Neuronal stem cell (in vitro differentiated cells): ENCODE results near the gene MPPED1.

ENCODE experiments used
- DNase-seq: peaks from one replicate; pipeline ENCODE4 v3.0.0-alpha.2; 2013; ENCODE audit warnings: low spot score
- H2AFZ ChIP-seq: one replicate; pipeline ENCODE4 v1.6.1; 2013; ENCODE audit warnings: mild to moderate bottlenecking, low read length, inconsistent platforms
- H2AK5ac ChIP-seq: 2 replicates; pipeline ENCODE4 v1.6.1; 2013; ENCODE audit warnings: low read depth, mild to moderate bottlenecking, inconsistent platforms, low read length, moderate library complexity, mixed read lengths
- H2BK120ac ChIP-seq: 2 replicates; pipeline ENCODE4 v1.6.1; 2013; ENCODE audit warnings: low read depth, mild to moderate bottlenecking, inconsistent platforms, low read length, moderate library complexity, mixed read lengths
- H2BK12ac ChIP-seq: one replicate; pipeline ENCODE4 v1.6.1; 2013; ENCODE audit warnings: low read length, inconsistent platforms
- H2BK15ac ChIP-seq: 2 replicates; pipeline ENCODE4 v1.6.1; 2013; ENCODE audit warnings: mild to moderate bottlenecking, low read length, inconsistent platforms, mixed read lengths
- H2BK5ac ChIP-seq: one replicate; pipeline ENCODE4 v1.6.1; 2013; ENCODE audit warnings: inconsistent platforms, mild to moderate bottlenecking, low read length, moderate library complexity
- H3K14ac ChIP-seq: one replicate; pipeline ENCODE4 v1.6.1; 2013; ENCODE audit warnings: low read length, inconsistent platforms
- H3K18ac ChIP-seq: 2 replicates; pipeline ENCODE4 v1.6.1; 2013; ENCODE audit warnings: low read length, inconsistent platforms
- H3K23ac ChIP-seq: 2 replicates; pipeline ENCODE4 v1.6.1; 2013; ENCODE audit warnings: low read depth, mild to moderate bottlenecking, mixed read lengths, low read length, inconsistent platforms; ENCODE audit not compliant: poor library complexity
- H3K27ac ChIP-seq: replicated peaks from 3 replicates; pipeline ENCODE4 v1.5.1; 2013; ENCODE audit warnings: low read length, inconsistent platforms
- H3K27me3 ChIP-seq, 3 experiments: 2 replicates each; pipeline ENCODE4 v1.6.1; 2013; ENCODE audit warnings: low read length in 3 of 3, mild to moderate bottlenecking in 2 of 3, inconsistent platforms in 1 of 3, low read depth in 1 of 3, mixed read lengths in 1 of 3, moderate library complexity in 1 of 3; ENCODE audit not compliant: control insufficient read depth in 3 of 3, insufficient read depth in 3 of 3
- H3K36me3 ChIP-seq, 2 donors: replicated peaks in 1 of 2; 2 replicates each; pipeline ENCODE4 v1.6.1; 2013; ENCODE audit warnings: low read length in 2 of 2; ENCODE audit not compliant: control insufficient read depth in 2 of 2, insufficient read depth in 2 of 2
- H3K4ac ChIP-seq: 2 replicates; pipeline ENCODE4 v1.6.1; 2013; ENCODE audit warnings: inconsistent platforms, mild to moderate bottlenecking, low read length, moderate library complexity
- H3K4me1 ChIP-seq, 2 donors: 1 replicate in 1 of 2; 2 replicates in 1 of 2; pipeline ENCODE4 v1.6.1; 2013; ENCODE audit warnings: low read length in 2 of 2, low read depth in 1 of 2; ENCODE audit not compliant: control insufficient read depth in 2 of 2, insufficient read depth in 1 of 2
- H3K4me2 ChIP-seq: one replicate; pipeline ENCODE4 v1.6.1; 2013; ENCODE audit warnings: mild to moderate bottlenecking, low read length, inconsistent platforms; ENCODE audit not compliant: insufficient read depth, poor library complexity, severe bottlenecking
- H3K4me3 ChIP-seq, 2 donors: 2 replicates each; pipeline ENCODE4 v1.5.1; 2013; ENCODE audit warnings: low read length in 2 of 2, mild to moderate bottlenecking in 2 of 2, inconsistent platforms in 1 of 2, moderate library complexity in 1 of 2
- H3K79me1 ChIP-seq: one replicate; pipeline ENCODE4 v1.6.1; 2013; ENCODE audit warnings: low read depth, mild to moderate bottlenecking, inconsistent platforms, low read length, moderate library complexity
- H3K9ac ChIP-seq: one replicate; pipeline ENCODE4 v1.6.1; 2013; ENCODE audit warnings: mild to moderate bottlenecking, low read depth, low read length, inconsistent platforms; ENCODE audit not compliant: poor library complexity
- H3K9me3 ChIP-seq, 2 donors: replicated peaks in 1 of 2; 2 replicates each; pipeline versions ENCODE3 to v1.6.1; 2013; ENCODE audit warnings: low read length in 2 of 2, mild to moderate bottlenecking in 2 of 2, inconsistent platforms in 1 of 2, low read depth in 1 of 2, mixed read lengths in 1 of 2, moderate library complexity in 1 of 2; ENCODE audit not compliant: control insufficient read depth in 2 of 2, insufficient read depth in 1 of 2
- H4K8ac ChIP-seq: one replicate; pipeline ENCODE4 v1.6.1; 2013; ENCODE audit warnings: low read depth, mild to moderate bottlenecking, inconsistent platforms, low read length, moderate library complexity
- H4K91ac ChIP-seq: one replicate; pipeline ENCODE4 v1.6.1; 2013; ENCODE audit warnings: low read length, low read depth, mild to moderate bottlenecking, inconsistent platforms; ENCODE audit not compliant: poor library complexity
- WGBS, 2 donors: extraction: QIAGEN DNeasy Blood & Tissue Kit; methylation state at CpG; one replicate each; pipeline ENCODE4 v1.1.7; 2013; ENCODE audit warnings: missing lambda C conversion rate in 2 of 2, mixed read lengths in 1 of 2; ENCODE audit not compliant: insufficient read length in 2 of 2, insufficient replicate concordance in 1 of 2; ENCODE audit errors: extremely low coverage in 2 of 2; 5-methylcytosine and 5-hydroxymethylcytosine counted together

MPPED1 gene

DNA sequence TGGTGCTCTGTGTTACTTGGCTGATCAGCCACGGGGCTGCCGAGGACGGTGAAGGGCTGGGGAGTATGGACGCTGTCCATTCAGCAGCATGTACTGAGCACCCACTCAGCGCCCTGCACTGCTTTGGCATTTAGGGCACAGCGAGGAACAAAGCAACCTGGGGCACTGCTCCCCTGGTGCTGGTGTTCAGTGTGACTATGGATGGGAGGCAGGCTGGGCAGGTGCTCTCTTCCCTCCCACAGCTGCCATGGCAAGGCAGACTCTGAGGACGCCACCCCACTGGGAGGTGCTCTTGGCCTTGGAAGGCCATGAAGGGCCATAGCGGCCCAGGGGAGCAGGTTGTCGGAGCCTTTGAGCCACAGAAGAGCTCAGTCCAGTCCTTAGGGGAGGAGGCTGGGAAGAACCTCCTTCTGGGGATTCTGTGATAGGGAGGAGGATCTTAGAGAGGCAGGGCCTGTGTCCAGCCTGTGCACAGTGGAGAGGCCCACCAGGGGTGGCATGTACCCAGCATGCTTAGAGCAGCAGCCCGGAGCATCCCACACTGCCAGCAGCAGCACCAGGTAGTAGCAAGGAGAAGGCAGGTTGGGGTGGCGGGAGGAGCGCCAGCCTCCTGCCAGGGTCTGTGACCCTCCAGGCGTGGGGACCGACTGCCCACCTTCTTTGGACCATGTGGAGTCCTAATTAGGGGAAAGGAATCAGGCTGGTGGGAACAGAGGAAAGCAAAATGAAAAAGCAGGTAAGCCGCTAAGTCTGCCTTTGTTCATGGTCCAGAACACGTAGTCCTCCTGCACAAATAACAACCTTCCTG is 141.8 kb downstream of the MPPED1 start:
- H3K9ac ChIP-seq = no peak overlapping the region
- H2BK5ac ChIP-seq = no peak overlapping the region
- no peaks in the 10 kb centered on the region for H3K27me3 ChIP-seq
- no peak overlapping the region for H3K27ac ChIP-seq
- H3K4ac ChIP-seq = no peak overlapping the region
- H2AFZ ChIP-seq = no peak overlapping the region
- no peaks in the 10 kb centered on the region for H3K79me1 ChIP-seq
- H3K14ac ChIP-seq = no peak overlapping the region
- H3K9me3 ChIP-seq = peaks cover 0 to 5% of the 10 kb centered on the region in 2 donors
- no peak for DNase-seq
- H2BK120ac ChIP-seq = no peak overlapping the region
- H3K36me3 ChIP-seq = no peaks in the 10 kb centered on the region
- no peak overlapping the region for H2BK12ac ChIP-seq
- H3K4me2 ChIP-seq = no peak overlapping the region
- no peak overlapping the region for H3K23ac ChIP-seq
- H3K4me3 ChIP-seq = no peak overlapping the region
- H2BK15ac ChIP-seq = no peak overlapping the region
- no peak overlapping the region for H3K18ac ChIP-seq
- H4K91ac ChIP-seq = no peak overlapping the region
- WGBS, 2 donors = no CpG with 5 or more reads among the region's 16 CpGs
- H3K4me1 ChIP-seq = no peaks in the 10 kb centered on the region
- H4K8ac ChIP-seq = no peak overlapping the region
- no peak overlapping the region for H2AK5ac ChIP-seq

DNA sequence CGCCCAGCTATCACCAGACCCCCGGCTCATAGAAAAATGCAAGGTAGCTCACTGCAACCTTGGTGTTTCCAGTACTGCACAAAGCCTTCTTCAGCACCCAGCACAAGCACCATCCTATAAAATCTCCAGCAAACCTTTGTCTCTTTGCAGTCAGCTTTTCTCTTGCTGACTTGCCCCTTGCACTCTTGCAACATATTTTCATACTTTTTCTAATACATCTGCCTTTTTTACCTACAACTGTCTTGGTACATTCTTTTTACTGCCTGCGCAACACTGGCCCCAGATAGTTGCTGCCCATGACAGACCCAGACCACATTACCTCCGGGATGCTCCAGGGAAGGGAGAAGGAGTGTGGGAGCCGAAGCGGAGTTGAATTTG is 142.4 kb downstream of the MPPED1 start:
- H3K79me1 ChIP-seq = no peaks in the 10 kb centered on the region
- no CpG with 5 or more reads among the region's 6 CpGs for whole genome bisulfite sequencing, 2 donors
- no peak overlapping the region for H3K23ac ChIP-seq
- no peaks in the 10 kb centered on the region for H3K4me1 ChIP-seq
- H2BK12ac ChIP-seq = no peak overlapping the region
- no peak overlapping the region for H4K8ac ChIP-seq
- no peak overlapping the region for H3K9ac ChIP-seq
- H3K27me3 ChIP-seq = no peaks in the 10 kb centered on the region
- H2BK15ac ChIP-seq = no peak overlapping the region
- no peak overlapping the region for H3K4me2 ChIP-seq
- H4K91ac ChIP-seq = no peak overlapping the region
- H2AFZ ChIP-seq = no peak overlapping the region
- no peak overlapping the region for H3K18ac ChIP-seq
- no peak overlapping the region for H3K14ac ChIP-seq
- no peak for DNase-seq
- H3K27ac ChIP-seq = no peak overlapping the region
- peaks cover 0 to 5% of the 10 kb centered on the region in 2 donors for H3K9me3 ChIP-seq
- no peak overlapping the region for H2BK120ac ChIP-seq
- no peak overlapping the region for H3K4me3 ChIP-seq
- no peak overlapping the region for H3K4ac ChIP-seq
- no peak overlapping the region for H2AK5ac ChIP-seq
- H3K36me3 ChIP-seq = no peaks in the 10 kb centered on the region
- H2BK5ac ChIP-seq = no peak overlapping the region

- no peak overlapping the region for H3K9ac ChIP-seq
- no peak overlapping the region for H2AFZ ChIP-seq
- H3K36me3 ChIP-seq = no peaks in the 10 kb centered on the region
- H3K27me3 ChIP-seq = no peaks in the 10 kb centered on the region
- H3K23ac ChIP-seq = no peak overlapping the region
- H3K4me1 ChIP-seq = no peaks in the 10 kb centered on the region
- H2AK5ac ChIP-seq = no peak overlapping the region
- no peak overlapping the region for H2BK12ac ChIP-seq
- no peak overlapping the region for H4K8ac ChIP-seq
- H3K27ac ChIP-seq = no peak overlapping the region
- H3K4me3 ChIP-seq = no peak overlapping the region
- H3K4ac ChIP-seq = no peak overlapping the region
- peaks cover 0 to 5% of the 10 kb centered on the region in 2 donors for H3K9me3 ChIP-seq
- no peaks in the 10 kb centered on the region for H3K79me1 ChIP-seq
- no peak overlapping the region for H2BK5ac ChIP-seq
- H4K91ac ChIP-seq = no peak overlapping the region
- no peak overlapping the region for H2BK120ac ChIP-seq
- H2BK15ac ChIP-seq = no peak overlapping the region
- DNase-seq = no peak
- peak overlapping the region; percentile 49 for H3K18ac ChIP-seq
- H3K14ac ChIP-seq = no peak overlapping the region
- WGBS, 2 donors = no CpG with 5 or more reads among the region's 17 CpGs
- H3K4me2 ChIP-seq = no peak overlapping the region
These were observed 143.0 kb downstream of the MPPED1 start for GRCh38 chr22:43554694-43555365.
